ENCODE data around the gene MYBPC2. TPM values are rescaled to one million over a fixed set of nuclear protein-coding genes. Genes with fewer than 3 reads are reported as not detected.

MYBPC2 gene
- total RNA-seq (2014; rRNA removed): not detected in 2 replicates
- not detected for Bru-seq, nascent RNA
- percentile 3 among the genes with signal in this experiment for BruChase-seq, experiment 1, labeled RNA remaining after a 6-hour chase
- BruChase-seq, experiment 2, labeled RNA remaining after a 2-hour chase: not detected
- long read RNA-seq: 0 reads

GRCh38 chr19:50432221-50433028 lies at the start of gene MYBPC2:
MYBPC2 (plus strand) TSS chr19:50432892; CDS start chr19:50432954, 62 bp downstream.
- no peaks in the 10 kb centered on the region for H3K9me3 ChIP-seq (ENCODE audit: low read length)
- ATAC-seq: peak; percentile 9
- POLR2A ChIA-PET (ENCODE audit: unreplicated experiment): no interaction called here

GRCh38 chr19:50383001-50383851 lies 49.5 kb upstream of the MYBPC2 start:
- Histone ChIP-seq H3K4me3 (ENCODE audit: low read length) (peak overlapping the region; percentile 78), H4K20me1 (ENCODE audit: low read length) (peaks cover 2% of the 10 kb centered on the region; the same call in 1 of the 2 replicates), H2AFZ (ENCODE audit: low read length) (peak overlapping the region; percentile 48), H3K9ac (ENCODE audit: low read length) (peak overlapping the region; percentile 22), H3K9me2 (replicated peaks; ENCODE audit: low read length) (no peaks in the 10 kb centered on the region), H3K4me2 (ENCODE audit: low read length) (peak overlapping the region; percentile 85), H3F3A (ENCODE audit: low read length, unreplicated experiment) (peaks cover 3% of the 10 kb centered on the region), H3K27ac (ENCODE audit: low read length) (peak overlapping the region; percentile 21), H3K4me1 (ENCODE audit: insufficient read depth, low read length) (peaks cover 15% of the 10 kb centered on the region; the same call in 1 of the 2 replicates), H3K9me3 (ENCODE audit: low read length) (no peaks in the 10 kb centered on the region), H3K79me2 (ENCODE audit: low read length) (peaks cover 40% of the 10 kb centered on the region), H3K36me3 (ENCODE audit: low read depth, low read length) (peaks cover 33% of the 10 kb centered on the region), H3K27me3 (ENCODE audit: low read length) (no peaks in the 10 kb centered on the region)
- POLR2A ChIA-PET (ENCODE audit: unreplicated experiment): interaction anchor here (0.7 kb wide), 1 partner anchor 31 kb away, joined by 5 read pairs; no protein-coding TSS in a partner anchor
- no peak for TF ChIP-seq EZH2phosphoT487 (IDR thresholded peaks at IDR 0.05; ENCODE audit: borderline replicate concordance, low read length)
- TF ChIP-seq EZH2 (IDR thresholded peaks at IDR 0.05; ENCODE audit: low read length, unreplicated experiment): no peak
- TF ChIP-seq CTCF (conservative IDR thresholded peaks at IDR 0.05; ENCODE audit: low read depth, low read length): no peak
- intact Hi-C loops (cut with micrococcal nuclease): no loop called here
- ATAC-seq (no peak), DNase-seq (no peak)
- BruUV-seq (replicated peaks): TSS peak; percentile 65
- CTCF ChIA-PET: no interaction called here

More at GRCh38 chr19:50432221-50433028, at the start of gene MYBPC2:
- Histone ChIP-seq H3K4me2 (ENCODE audit: low read length) (peak within 1 kb of the TSS; percentile 85), H4K20me1 (ENCODE audit: low read length) (no peaks in the 10 kb centered on the region), H2AFZ (ENCODE audit: low read length) (peak within 1 kb of the TSS; percentile 89), H3K27ac (ENCODE audit: low read length) (no peak within 1 kb of the TSS), H3K9ac (ENCODE audit: low read length) (no peak within 1 kb of the TSS), H3K27me3 (ENCODE audit: low read length) (0 out of 2 replicates have a peak, but pooled peaks cover 4% of the 10 kb centered on the region), H3K4me1 (ENCODE audit: insufficient read depth, low read length) (no peaks in the 10 kb centered on the region), H3F3A (ENCODE audit: low read length, unreplicated experiment) (no peaks in the 10 kb centered on the region), H3K79me2 (ENCODE audit: low read length) (no peaks in the 10 kb centered on the region), H3K4me3 (ENCODE audit: low read length) (peak within 1 kb of the TSS; percentile 57), H3K9me2 (replicated peaks; ENCODE audit: low read length) (no peaks in the 10 kb centered on the region), H3K36me3 (ENCODE audit: low read depth, low read length) (no peaks in the 10 kb centered on the region)
- CTCF ChIA-PET: no interaction called here
- BruUV-seq (replicated peaks): no TSS peak
- TF ChIP-seq EZH2 (IDR thresholded peaks at IDR 0.05; ENCODE audit: low read length, unreplicated experiment): no peak
- TF ChIP-seq CTCF (conservative IDR thresholded peaks at IDR 0.05; ENCODE audit: low read depth, low read length): no peak
- TF ChIP-seq EZH2phosphoT487 (IDR thresholded peaks at IDR 0.05; ENCODE audit: borderline replicate concordance, low read length): no peak
- intact Hi-C loops (cut with micrococcal nuclease): no loop called here
- no peak for DNase-seq
